ENCODE data around the gene NHLRC1.

Gene NHLRC1

DNA sequence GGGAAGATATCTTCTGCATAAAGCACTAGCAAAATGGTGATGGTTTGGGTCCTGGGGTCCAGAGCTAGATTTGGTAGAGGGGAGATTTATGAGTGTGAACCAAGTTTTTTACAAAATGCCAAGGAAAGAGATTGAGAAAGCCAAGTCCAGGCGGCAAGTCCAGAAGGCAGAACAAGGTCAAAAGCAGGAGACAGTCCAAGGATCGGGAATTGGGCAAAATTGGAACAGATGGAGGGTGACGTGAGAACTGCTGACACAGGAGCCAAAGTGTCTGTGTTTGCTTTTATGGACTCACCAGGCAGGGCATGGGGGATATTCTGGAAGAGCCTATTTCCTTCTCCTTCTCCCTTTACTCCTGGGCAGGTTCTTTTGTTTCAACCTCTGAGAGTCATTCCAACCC is 4.1 kb downstream of the NHLRC1 start:
- H2AFZ ChIP-seq (ENCODE audit: low read depth, low read length, severe bottlenecking): no peak overlapping the region
- no peaks in the 10 kb centered on the region for H3K27me3 ChIP-seq (ENCODE audit: low read length)
- no peaks in the 10 kb centered on the region for H4K20me1 ChIP-seq (ENCODE audit: low read depth, low read length)
- H3K4me3 ChIP-seq (ENCODE audit: insufficient read depth, low read length, poor library complexity, severe bottlenecking): no peak overlapping the region
- no peak overlapping the region for H3K27ac ChIP-seq (ENCODE audit: low read depth, low read length)
- H3K36me3 ChIP-seq (ENCODE audit: low read length): no peaks in the 10 kb centered on the region
- no peaks in the 10 kb centered on the region for H3K9me2 ChIP-seq (replicated peaks; ENCODE audit: insufficient read depth, low read length)
- H3F3A ChIP-seq (ENCODE audit: insufficient read depth): no peaks in the 10 kb centered on the region
- TF ChIP-seq EZH2phosphoT487 (conservative IDR thresholded peaks at IDR 0.05; ENCODE audit: low read length): no peak
- TF ChIP-seq, protein P1, sequence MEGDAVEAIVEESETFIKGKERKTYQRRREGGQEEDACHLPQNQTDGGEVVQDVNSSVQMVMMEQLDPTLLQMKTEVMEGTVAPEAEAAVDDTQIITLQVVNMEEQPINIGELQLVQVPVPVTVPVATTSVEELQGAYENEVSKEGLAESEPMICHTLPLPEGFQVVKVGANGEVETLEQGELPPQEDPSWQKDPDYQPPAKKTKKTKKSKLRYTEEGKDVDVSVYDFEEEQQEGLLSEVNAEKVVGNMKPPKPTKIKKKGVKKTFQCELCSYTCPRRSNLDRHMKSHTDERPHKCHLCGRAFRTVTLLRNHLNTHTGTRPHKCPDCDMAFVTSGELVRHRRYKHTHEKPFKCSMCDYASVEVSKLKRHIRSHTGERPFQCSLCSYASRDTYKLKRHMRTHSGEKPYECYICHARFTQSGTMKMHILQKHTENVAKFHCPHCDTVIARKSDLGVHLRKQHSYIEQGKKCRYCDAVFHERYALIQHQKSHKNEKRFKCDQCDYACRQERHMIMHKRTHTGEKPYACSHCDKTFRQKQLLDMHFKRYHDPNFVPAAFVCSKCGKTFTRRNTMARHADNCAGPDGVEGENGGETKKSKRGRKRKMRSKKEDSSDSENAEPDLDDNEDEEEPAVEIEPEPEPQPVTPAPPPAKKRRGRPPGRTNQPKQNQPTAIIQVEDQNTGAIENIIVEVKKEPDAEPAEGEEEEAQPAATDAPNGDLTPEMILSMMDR (IDR thresholded peaks at IDR 0.05; ENCODE audit: insufficient read depth, low read length, poor library complexity, severe bottlenecking): no peak
- H3K9me3 ChIP-seq (ENCODE audit: insufficient read depth, low read length): no peaks in the 10 kb centered on the region
- no peak overlapping the region for H3K9ac ChIP-seq (ENCODE audit: low read length)
- no peaks in the 10 kb centered on the region for H3K79me2 ChIP-seq (ENCODE audit: insufficient read depth, low read length)
- no peak overlapping the region for H3K4me2 ChIP-seq (ENCODE audit: low read depth, low read length, poor library complexity, severe bottlenecking)

DNA sequence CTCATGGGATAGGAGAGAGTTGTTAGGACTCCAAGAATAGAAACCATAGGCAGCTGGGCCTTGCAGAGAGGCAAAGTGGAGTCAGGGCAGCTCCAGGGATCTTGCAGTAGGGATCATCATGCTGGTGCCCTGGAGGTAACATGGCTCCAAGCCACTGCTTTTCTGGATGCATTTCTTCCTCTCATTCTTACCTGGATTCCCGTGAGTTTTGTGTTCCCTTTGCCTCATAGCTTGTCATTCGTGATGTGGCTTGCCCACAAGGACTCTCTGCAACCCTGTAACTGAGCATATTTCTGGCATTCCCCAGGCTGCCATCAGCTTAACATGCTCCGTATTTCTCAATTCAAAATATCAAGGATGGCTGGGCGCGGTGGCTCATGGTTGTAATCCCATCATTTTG is 5.3 kb downstream of the NHLRC1 start:
- no peaks in the 10 kb centered on the region for H3K36me3 ChIP-seq (ENCODE audit: low read length)
- H3K27ac ChIP-seq (ENCODE audit: low read depth, low read length): no peak overlapping the region

DNA sequence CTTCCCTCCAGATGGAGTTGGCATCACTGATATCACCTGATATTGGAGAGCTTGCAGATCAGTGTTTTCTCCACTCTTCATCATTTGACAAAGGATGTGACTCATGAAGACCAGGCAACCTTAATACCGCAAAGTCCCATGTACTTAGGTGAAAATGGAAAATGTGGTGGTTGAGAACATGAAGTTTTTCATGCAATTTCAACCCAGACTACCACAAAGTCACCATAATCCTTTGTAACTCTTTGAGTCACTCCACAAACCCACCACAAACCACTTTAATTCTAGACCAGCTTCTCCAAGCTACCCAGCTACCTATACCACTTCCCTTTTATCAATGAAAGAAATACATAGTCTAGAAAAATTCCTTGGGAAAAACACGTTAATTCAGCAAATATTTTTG is 7.1 kb downstream of the NHLRC1 start:
- H3K9ac ChIP-seq (ENCODE audit: low read length): no peak overlapping the region
- H3K9me2 ChIP-seq (replicated peaks; ENCODE audit: insufficient read depth, low read length): no peaks in the 10 kb centered on the region
- no peak overlapping the region for H2AFZ ChIP-seq (ENCODE audit: low read depth, low read length, severe bottlenecking)
- H3K36me3 ChIP-seq (ENCODE audit: low read length): no peaks in the 10 kb centered on the region
- H3K4me3 ChIP-seq (ENCODE audit: insufficient read depth, low read length, poor library complexity, severe bottlenecking): no peak overlapping the region
- H3K79me2 ChIP-seq (ENCODE audit: insufficient read depth, low read length): no peaks in the 10 kb centered on the region
- H4K20me1 ChIP-seq (ENCODE audit: low read depth, low read length): no peaks in the 10 kb centered on the region
- no peaks in the 10 kb centered on the region for H3F3A ChIP-seq (ENCODE audit: insufficient read depth)
- TF ChIP-seq, protein P1 (IDR thresholded peaks at IDR 0.05; ENCODE audit: insufficient read depth, low read length, poor library complexity, severe bottlenecking): no peak
- TF ChIP-seq EZH2phosphoT487 (conservative IDR thresholded peaks at IDR 0.05; ENCODE audit: low read length): no peak
- H3K27ac ChIP-seq (ENCODE audit: low read depth, low read length): no peak overlapping the region
- no peaks in the 10 kb centered on the region for H3K27me3 ChIP-seq (ENCODE audit: low read length)
- H3K4me2 ChIP-seq (ENCODE audit: low read depth, low read length, poor library complexity, severe bottlenecking): no peak overlapping the region
- H3K9me3 ChIP-seq (ENCODE audit: insufficient read depth, low read length): no peaks in the 10 kb centered on the region

More for the DNA sequence above, 5.3 kb downstream of the NHLRC1 start:
- no peak overlapping the region for H3K9ac ChIP-seq (ENCODE audit: low read length)
- no peaks in the 10 kb centered on the region for H3K79me2 ChIP-seq (ENCODE audit: insufficient read depth, low read length)
- no peaks in the 10 kb centered on the region for H3K9me2 ChIP-seq (replicated peaks; ENCODE audit: insufficient read depth, low read length)
- no peaks in the 10 kb centered on the region for H3K27me3 ChIP-seq (ENCODE audit: low read length)
- no peak overlapping the region for H3K4me2 ChIP-seq (ENCODE audit: low read depth, low read length, poor library complexity, severe bottlenecking)
- H3K4me3 ChIP-seq (ENCODE audit: insufficient read depth, low read length, poor library complexity, severe bottlenecking): no peak overlapping the region
- H3K9me3 ChIP-seq (ENCODE audit: insufficient read depth, low read length): no peaks in the 10 kb centered on the region
- no peak overlapping the region for H2AFZ ChIP-seq (ENCODE audit: low read depth, low read length, severe bottlenecking)
- TF ChIP-seq, protein P1 (IDR thresholded peaks at IDR 0.05; ENCODE audit: insufficient read depth, low read length, poor library complexity, severe bottlenecking): no peak
- TF ChIP-seq EZH2phosphoT487 (conservative IDR thresholded peaks at IDR 0.05; ENCODE audit: low read length): no peak
- no peaks in the 10 kb centered on the region for H4K20me1 ChIP-seq (ENCODE audit: low read depth, low read length)
- no peaks in the 10 kb centered on the region for H3F3A ChIP-seq (ENCODE audit: insufficient read depth)
